ENCODE measurements around the gene XIST. TPM values are rescaled to one million over a fixed set of nuclear protein-coding genes. Genes with fewer than 3 reads are reported as not detected.

The XIST gene
- total and polyA plus RNA-seq, 2 of the 8 experiments (the other 6 are each of a cell fraction or from before 2014, with no cell fraction given): 0.06 to 0.19 TPM

GRCh38 chrX:73829890-73830466 lies 22.5 kb downstream of the XIST start (continued):
- no peak for TF ChIP-seq POLR2AphosphoS5 (IDR thresholded peaks at IDR 0.05; ENCODE audit: low read depth, low read length)
- no peak for TF ChIP-seq TAF1 (IDR thresholded peaks at IDR 0.05; ENCODE audit: low read depth, low read length)
- no peak for TF ChIP-seq KDM1A (IDR thresholded peaks at IDR 0.05; ENCODE audit: borderline replicate concordance, low read length)
